Endothelial cell of umbilical vein (primary cell): Measurements from ENCODE around the gene LMO1. TPM values are rescaled to one million over a fixed set of nuclear protein-coding genes. Genes with fewer than 3 reads are reported as not detected.

Experiments used
- BruUV-seq: library from RNA; stranded (reverse); fragments of 400-500 nt; replicated peaks from 2 replicates; lab custom pipeline; 2021; lab: Mats Ljungman, UMichigan
- CTCF ChIA-PET: fragments of 300-600, 350-600 bp; sonication (Branson Sonifier 250); formaldehyde crosslinking; loops from one replicate; lab custom pipeline; 2021; ENCODE audit warnings: antibody characterized with exemption, inconsistent platforms; lab: Charles Lee
- POLR2A ChIA-PET: fragments of 300-600, 350-600 bp; sonication (Branson Sonifier 250); formaldehyde crosslinking; loops from one replicate; lab custom pipeline; 2021; ENCODE audit warnings: antibody characterized with exemption, inconsistent platforms; lab: Charles Lee
- DNase-seq: peaks from one replicate; pipeline ENCODE4 v3.0.0-alpha.2; 2011; ENCODE audit warnings: low read depth, low spot score
- FAIRE-seq: peaks from 2 replicates; lab custom pipeline; 2011; peaks lifted over from hg19 to GRCh38; lab: Jason Lieb, UNC
- H2AFZ ChIP-seq: 2 replicates; pipeline ENCODE4 v1.6.0; 2012; ENCODE audit warnings: low read depth, low read length, control low read depth, inconsistent platforms
- H3K27ac ChIP-seq: 2 replicates; pipeline ENCODE4 v1.5.1; 2011; ENCODE audit warnings: low read depth, mild to moderate bottlenecking, control low read depth, low read length, moderate library complexity; ENCODE audit not compliant: insufficient read depth
- H3K27me3 ChIP-seq, 2 experiments: 2 replicates each; pipeline versions ENCODE4 v1.6.0 to v1.6.1; 2011; ENCODE audit warnings: low read length in 2 of 2, mixed read lengths in 1 of 2; ENCODE audit not compliant: control insufficient read depth in 2 of 2, insufficient read depth in 2 of 2
- H3K36me3 ChIP-seq, 2 experiments: 2 replicates in 1 of 2; 3 replicates in 1 of 2; pipeline ENCODE4 v1.5.1; 2011; ENCODE audit warnings: low read length in 2 of 2, mild to moderate bottlenecking in 1 of 2, moderate library complexity in 1 of 2; ENCODE audit not compliant: control insufficient read depth in 2 of 2, insufficient read depth in 2 of 2; ENCODE audit errors: extremely low read depth in 1 of 2
- H3K4me1 ChIP-seq: 3 replicates; pipeline ENCODE4 v1.5.1; 2011; ENCODE audit warnings: mild to moderate bottlenecking, low read length; ENCODE audit not compliant: control insufficient read depth, insufficient read depth; ENCODE audit errors: extremely low read depth
- H3K4me2 ChIP-seq: 2 replicates; pipeline ENCODE4 v1.6.1; 2011; ENCODE audit warnings: low read length, control low read depth, mixed read lengths; ENCODE audit not compliant: insufficient read depth
- H3K4me3 ChIP-seq, 3 experiments: fragments of 200-600 bp in 1 of 3; sonication (generic), shearing (Covaris generic) in 1 of 3; replicated peaks in 1 of 3; 2 replicates each; pipeline ENCODE4 v1.5.1; 2011 to 2016; ENCODE audit warnings: control low read depth in 3 of 3, low read length in 3 of 3, mild to moderate bottlenecking in 2 of 3, inconsistent platforms in 1 of 3, low read depth in 1 of 3, moderate library complexity in 1 of 3; ENCODE audit not compliant: insufficient read depth in 1 of 3
- H3K79me2 ChIP-seq: 2 replicates; pipeline ENCODE4 v1.6.0; 2012; ENCODE audit warnings: low read length, inconsistent platforms; ENCODE audit not compliant: control insufficient read depth, insufficient read depth
- H3K9ac ChIP-seq: replicated peaks from 2 replicates; pipeline ENCODE3; 2011; ENCODE audit warnings: low read length, control low read depth; ENCODE audit not compliant: insufficient read depth; ENCODE audit errors: extremely low read depth
- H3K9me1 ChIP-seq: replicated peaks from 3 replicates; pipeline ENCODE4 v1.6.0; 2011; ENCODE audit warnings: mild to moderate bottlenecking, low read length; ENCODE audit not compliant: control insufficient read depth, insufficient read depth; ENCODE audit errors: extremely low read depth
- H3K9me3 ChIP-seq: replicated peaks from 2 replicates; pipeline ENCODE4 v1.5.1; 2012; ENCODE audit warnings: low read length, inconsistent platforms; ENCODE audit not compliant: control insufficient read depth, insufficient read depth
- H4K20me1 ChIP-seq: replicated peaks from 2 replicates; pipeline ENCODE3; 2011; ENCODE audit warnings: mild to moderate bottlenecking, low read length; ENCODE audit not compliant: control insufficient read depth, insufficient read depth; ENCODE audit errors: extremely low read depth
- FOS ChIP-seq: IDR thresholded peaks from 2 replicates; pipeline ENCODE4 v1.6.1; 2011; ENCODE audit warnings: mild to moderate bottlenecking, low read length, moderate library complexity, borderline replicate concordance; ENCODE audit not compliant: insufficient read depth
- GATA2 ChIP-seq: IDR thresholded peaks from 2 replicates; pipeline ENCODE4 v1.7.0; 2011; ENCODE audit warnings: low read depth, mild to moderate bottlenecking, moderate library complexity, mixed read lengths, low read length; ENCODE audit not compliant: insufficient read length, insufficient read depth
- JUN ChIP-seq: IDR thresholded peaks from 2 replicates; pipeline ENCODE4 v1.6.1; 2011; ENCODE audit warnings: borderline replicate concordance, low read depth; ENCODE audit not compliant: insufficient read length, insufficient read depth
- MYC ChIP-seq: IDR thresholded peaks from one replicate; pipeline ENCODE4 v1.6.1; 2011; ENCODE audit warnings: mild to moderate bottlenecking, low read depth, low read length
- POLR2A ChIP-seq: IDR thresholded peaks from 2 replicates; pipeline ENCODE4 v1.6.1; 2012; ENCODE audit warnings: low read depth, mild to moderate bottlenecking, control low read depth, low read length
- POLR2AphosphoS5 ChIP-seq: IDR thresholded peaks from 2 replicates; pipeline ENCODE4 v1.6.1; 2012; ENCODE audit warnings: low read depth, mild to moderate bottlenecking, control low read depth, low read length, moderate library complexity; ENCODE audit not compliant: insufficient read depth
- dilution Hi-C: fragments of 300-500 bp; cut with MboI; formaldehyde crosslinking; loops from one replicate; pipeline ENCODE4 v1.15.0; 2019; ENCODE audit warnings: low sequenced_read_pairs; ENCODE audit not compliant: extremely low pct_ligation_motif_present
- intact Hi-C: fragments of 100-400 bp; cut with micrococcal nuclease; formaldehyde crosslinking; loops from one replicate; pipeline ENCODE4 v1.10.0; 2022
- polyA plus RNA-seq, 4 experiments: library from polyadenylated mRNA; depleted of rRNA in 3 of 4; stranded (reverse) in 3 of 4; unstranded in 1 of 4; fragments of >200 nt; gene quantifications; 2 replicates each; pipeline versions ENCODE4 v1.2.1 to v1.2.3, GENCODE V29; 2011 to 2012; ENCODE audit warnings: missing spikeins in 1 of 4
- total RNA-seq: library from RNA; stranded (reverse); gene quantifications from 2 replicates; pipeline ENCODE4 v1.2.3, GENCODE V29; 2021
- TF ChIP-seq, protein P1 (sequence below): IDR thresholded peaks from 2 replicates; pipeline ENCODE4 v1.6.1; 2011; ENCODE audit not compliant: insufficient read depth, insufficient read length
- TF ChIP-seq, protein P2 (sequence below), 2 donors: IDR thresholded peaks; 1 replicate in 1 of 2; 2 replicates in 1 of 2; pipeline ENCODE4 v1.5.1; 2011; ENCODE audit warnings: low read length in 2 of 2, mild to moderate bottlenecking in 2 of 2, moderate library complexity in 2 of 2, control low read depth in 1 of 2, inconsistent platforms in 1 of 2, low read depth in 1 of 2; ENCODE audit not compliant: insufficient read depth in 1 of 2; ENCODE audit errors: extremely low read depth in 1 of 2

LMO1 gene
- total and polyA plus RNA-seq, 2 donors (not counting 3 experiments of a cell fraction or from before 2014, with no cell fraction given) = not detected

DNA sequence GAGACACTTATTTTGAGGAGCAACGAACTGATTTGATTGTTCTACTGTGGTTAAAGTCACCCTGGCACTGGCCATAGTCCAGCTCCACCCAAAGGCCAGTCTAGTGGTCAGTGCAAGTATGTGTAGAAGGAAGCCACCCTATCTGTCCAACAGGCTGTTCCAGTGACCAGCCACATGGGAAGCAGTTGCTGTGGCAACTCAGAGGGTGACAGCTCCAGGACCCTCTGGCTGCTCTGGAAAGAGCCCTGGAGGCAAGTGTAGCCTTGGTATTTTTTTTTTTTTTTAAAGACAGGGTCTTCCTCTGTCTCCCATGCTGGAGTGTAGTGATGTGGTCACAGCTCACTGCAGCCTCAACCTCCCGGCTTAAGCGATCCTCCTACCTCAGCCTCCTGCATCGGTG, 27.8 kb downstream of the LMO1 start:
- H4K20me1 ChIP-seq = no peaks in the 10 kb centered on the region
- H3K27ac ChIP-seq = no peak overlapping the region
- H2AFZ ChIP-seq = no peak overlapping the region
- no peak overlapping the region for H3K4me3 ChIP-seq
- H3K9me1 ChIP-seq = no peaks in the 10 kb centered on the region
- H3K27me3 ChIP-seq = no peaks in the 10 kb centered on the region
- H3K9ac ChIP-seq = no peak overlapping the region
- no peak overlapping the region for H3K4me2 ChIP-seq
- H3K4me1 ChIP-seq = no peaks in the 10 kb centered on the region
- intact Hi-C loops = no loop called here
- BruUV-seq = no TSS peak
- no peaks in the 10 kb centered on the region for H3K9me3 ChIP-seq
- H3K79me2 ChIP-seq = no peaks in the 10 kb centered on the region
- FAIRE-seq (no peak), DNase-seq (no peak)
- POLR2A ChIA-PET = no interaction called here
- dilution Hi-C loops = no loop called here
- TF ChIP-seq POLR2AphosphoS5 (no peak), GATA2 (no peak), MYC (no peak), JUN (no peak), FOS (no peak), POLR2A (no peak)
- TF ChIP-seq, protein P1, sequence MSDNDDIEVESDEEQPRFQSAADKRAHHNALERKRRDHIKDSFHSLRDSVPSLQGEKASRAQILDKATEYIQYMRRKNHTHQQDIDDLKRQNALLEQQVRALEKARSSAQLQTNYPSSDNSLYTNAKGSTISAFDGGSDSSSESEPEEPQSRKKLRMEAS = no peak
- TF ChIP-seq, protein P2, sequence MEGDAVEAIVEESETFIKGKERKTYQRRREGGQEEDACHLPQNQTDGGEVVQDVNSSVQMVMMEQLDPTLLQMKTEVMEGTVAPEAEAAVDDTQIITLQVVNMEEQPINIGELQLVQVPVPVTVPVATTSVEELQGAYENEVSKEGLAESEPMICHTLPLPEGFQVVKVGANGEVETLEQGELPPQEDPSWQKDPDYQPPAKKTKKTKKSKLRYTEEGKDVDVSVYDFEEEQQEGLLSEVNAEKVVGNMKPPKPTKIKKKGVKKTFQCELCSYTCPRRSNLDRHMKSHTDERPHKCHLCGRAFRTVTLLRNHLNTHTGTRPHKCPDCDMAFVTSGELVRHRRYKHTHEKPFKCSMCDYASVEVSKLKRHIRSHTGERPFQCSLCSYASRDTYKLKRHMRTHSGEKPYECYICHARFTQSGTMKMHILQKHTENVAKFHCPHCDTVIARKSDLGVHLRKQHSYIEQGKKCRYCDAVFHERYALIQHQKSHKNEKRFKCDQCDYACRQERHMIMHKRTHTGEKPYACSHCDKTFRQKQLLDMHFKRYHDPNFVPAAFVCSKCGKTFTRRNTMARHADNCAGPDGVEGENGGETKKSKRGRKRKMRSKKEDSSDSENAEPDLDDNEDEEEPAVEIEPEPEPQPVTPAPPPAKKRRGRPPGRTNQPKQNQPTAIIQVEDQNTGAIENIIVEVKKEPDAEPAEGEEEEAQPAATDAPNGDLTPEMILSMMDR (IDR thresholded peaks at IDR 0.05; ENCODE audit: extremely low read depth in 1 of 2, insufficient read depth in 1 of 2, low read depth in 1 of 2, low read length in 2 of 2) = no peak
- no peaks in the 10 kb centered on the region for H3K36me3 ChIP-seq
- CTCF ChIA-PET = interaction anchor here (1.6 kb wide), 1 partner anchor 28 kb away, joined by 6 read pairs; the partner anchor contains the start of gene LMO1
